Measurements from ENCODE around the gene MPC2. TPM values are rescaled to one million over a fixed set of nuclear protein-coding genes. Genes with fewer than 3 reads are reported as not detected.

Gene MPC2
- total RNA-seq, 1 experiment from 2014 or later: 42.8 TPM

DNA sequence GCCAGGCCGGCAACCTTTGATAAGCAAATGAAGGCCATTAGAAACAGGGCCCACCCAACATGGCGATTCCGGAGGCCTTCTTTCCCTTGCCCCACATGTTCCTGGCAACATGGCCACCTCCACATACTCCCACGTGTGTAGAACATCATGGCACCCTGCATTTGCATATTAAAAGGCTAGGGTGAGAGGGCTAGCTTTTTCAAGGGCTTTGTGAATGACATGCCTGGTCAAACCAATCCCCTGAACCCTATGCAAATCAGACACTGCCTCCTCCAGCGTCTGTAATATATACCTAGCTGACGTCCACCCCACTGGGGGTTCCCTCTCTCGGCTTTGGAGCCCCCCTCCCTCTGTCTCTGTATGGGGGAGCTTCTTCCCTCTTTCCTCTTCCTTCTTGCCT, 24.6 kb downstream of the MPC2 start:
- peaks cover 29% of the 10 kb centered on the region for H3K9me3 Mint-ChIP-seq
- TF ChIP-seq, protein P1, sequence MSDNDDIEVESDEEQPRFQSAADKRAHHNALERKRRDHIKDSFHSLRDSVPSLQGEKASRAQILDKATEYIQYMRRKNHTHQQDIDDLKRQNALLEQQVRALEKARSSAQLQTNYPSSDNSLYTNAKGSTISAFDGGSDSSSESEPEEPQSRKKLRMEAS (CRISPR knock-in tag; IDR thresholded peaks at IDR 0.05): peak; percentile 47; the same call in 1 of the 2 replicates
- no peak for TF ChIP-seq ZBTB21 (CRISPR knock-in tag; IDR thresholded peaks at IDR 0.05; ENCODE audit: borderline replicate concordance)
- peaks cover 37% of the 10 kb centered on the region for H3K4me1 Mint-ChIP-seq
- POLR2A ChIA-PET: interaction anchor here (3.3 kb wide), 1 partner anchor 23 kb away, joined by 14 read pairs; the partner anchor contains the start of gene DCAF6
- H3K36me3 Mint-ChIP-seq: peaks cover 23% of the 10 kb centered on the region
- H3K4me3 Mint-ChIP-seq: no peak overlapping the region
- no peak overlapping the region for H3K27ac Mint-ChIP-seq
- ATAC-seq: peak; percentile 84
- H3K27me3 Mint-ChIP-seq (ENCODE audit: low read depth): peaks cover 3% of the 10 kb centered on the region; the same call in 1 of the 2 replicates
- CTCF ChIA-PET: no interaction called here
- DNase-seq (ENCODE audit: low spot score): peak; percentile 24

DNA sequence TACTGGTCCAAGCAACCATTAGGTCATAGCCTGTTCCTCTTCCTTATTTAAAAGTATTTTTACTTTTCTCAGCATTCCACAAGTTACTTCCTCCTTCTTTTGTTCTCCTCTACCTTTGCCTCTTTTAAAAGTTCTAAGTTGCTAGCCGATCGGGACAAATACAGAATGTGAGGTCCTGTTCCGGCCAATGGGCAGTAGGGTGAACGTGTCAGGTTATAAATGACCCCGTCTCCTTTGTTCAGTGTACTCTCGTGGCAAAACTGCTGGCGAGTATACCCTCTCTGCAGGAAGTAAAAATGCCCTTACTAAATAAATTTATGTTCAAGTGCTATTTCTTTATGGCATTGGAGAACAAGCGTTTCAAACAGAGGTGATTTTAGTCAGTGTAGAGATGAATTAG, 25.5 kb downstream of the MPC2 start:
- Mint-ChIP-seq H3K36me3 (peaks cover 23% of the 10 kb centered on the region), H3K4me3 (no peak overlapping the region), H3K4me1 (peaks cover 37% of the 10 kb centered on the region), H3K27ac (no peak overlapping the region), H3K27me3 (ENCODE audit: low read depth) (peaks cover 3% of the 10 kb centered on the region; the same call in 1 of the 2 replicates), H3K9me3 (peaks cover 29% of the 10 kb centered on the region)
- ATAC-seq: no peak
- CTCF ChIA-PET: no interaction called here
- TF ChIP-seq TEAD1 (CRISPR knock-in tag; IDR thresholded peaks at IDR 0.05) (no peak), ZNF671 (CRISPR knock-in tag; IDR thresholded peaks at IDR 0.05) (no peak), GTF2I (CRISPR knock-in tag; conservative IDR thresholded peaks at IDR 0.05) (no peak), ZNF263 (CRISPR knock-in tag; IDR thresholded peaks at IDR 0.05; ENCODE audit: low read depth) (no peak), ZNF219 (CRISPR knock-in tag; IDR thresholded peaks at IDR 0.05; ENCODE audit: borderline replicate concordance) (no peak), JAZF1 (CRISPR knock-in tag; IDR thresholded peaks at IDR 0.05) (no peak), TCF7 (CRISPR knock-in tag; IDR thresholded peaks at IDR 0.05; ENCODE audit: low read depth) (no peak), FOXJ3 (CRISPR knock-in tag; IDR thresholded peaks at IDR 0.05; ENCODE audit: borderline replicate concordance) (no peak), TEAD4 (CRISPR knock-in tag; IDR thresholded peaks at IDR 0.05) (no peak), IRF2 (CRISPR knock-in tag; IDR thresholded peaks at IDR 0.05; ENCODE audit: borderline replicate concordance, low read depth) (no peak)
- TF ChIP-seq, protein P2, sequence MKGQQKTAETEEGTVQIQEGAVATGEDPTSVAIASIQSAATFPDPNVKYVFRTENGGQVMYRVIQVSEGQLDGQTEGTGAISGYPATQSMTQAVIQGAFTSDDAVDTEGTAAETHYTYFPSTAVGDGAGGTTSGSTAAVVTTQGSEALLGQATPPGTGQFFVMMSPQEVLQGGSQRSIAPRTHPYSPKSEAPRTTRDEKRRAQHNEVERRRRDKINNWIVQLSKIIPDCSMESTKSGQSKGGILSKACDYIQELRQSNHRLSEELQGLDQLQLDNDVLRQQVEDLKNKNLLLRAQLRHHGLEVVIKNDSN (CRISPR knock-in tag; IDR thresholded peaks at IDR 0.05): no peak
- TF ChIP-seq, protein P3, sequence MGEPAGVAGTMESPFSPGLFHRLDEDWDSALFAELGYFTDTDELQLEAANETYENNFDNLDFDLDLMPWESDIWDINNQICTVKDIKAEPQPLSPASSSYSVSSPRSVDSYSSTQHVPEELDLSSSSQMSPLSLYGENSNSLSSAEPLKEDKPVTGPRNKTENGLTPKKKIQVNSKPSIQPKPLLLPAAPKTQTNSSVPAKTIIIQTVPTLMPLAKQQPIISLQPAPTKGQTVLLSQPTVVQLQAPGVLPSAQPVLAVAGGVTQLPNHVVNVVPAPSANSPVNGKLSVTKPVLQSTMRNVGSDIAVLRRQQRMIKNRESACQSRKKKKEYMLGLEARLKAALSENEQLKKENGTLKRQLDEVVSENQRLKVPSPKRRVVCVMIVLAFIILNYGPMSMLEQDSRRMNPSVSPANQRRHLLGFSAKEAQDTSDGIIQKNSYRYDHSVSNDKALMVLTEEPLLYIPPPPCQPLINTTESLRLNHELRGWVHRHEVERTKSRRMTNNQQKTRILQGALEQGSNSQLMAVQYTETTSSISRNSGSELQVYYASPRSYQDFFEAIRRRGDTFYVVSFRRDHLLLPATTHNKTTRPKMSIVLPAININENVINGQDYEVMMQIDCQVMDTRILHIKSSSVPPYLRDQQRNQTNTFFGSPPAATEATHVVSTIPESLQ (CRISPR knock-in tag; IDR thresholded peaks at IDR 0.05): no peak
- TF ChIP-seq, protein P4, sequence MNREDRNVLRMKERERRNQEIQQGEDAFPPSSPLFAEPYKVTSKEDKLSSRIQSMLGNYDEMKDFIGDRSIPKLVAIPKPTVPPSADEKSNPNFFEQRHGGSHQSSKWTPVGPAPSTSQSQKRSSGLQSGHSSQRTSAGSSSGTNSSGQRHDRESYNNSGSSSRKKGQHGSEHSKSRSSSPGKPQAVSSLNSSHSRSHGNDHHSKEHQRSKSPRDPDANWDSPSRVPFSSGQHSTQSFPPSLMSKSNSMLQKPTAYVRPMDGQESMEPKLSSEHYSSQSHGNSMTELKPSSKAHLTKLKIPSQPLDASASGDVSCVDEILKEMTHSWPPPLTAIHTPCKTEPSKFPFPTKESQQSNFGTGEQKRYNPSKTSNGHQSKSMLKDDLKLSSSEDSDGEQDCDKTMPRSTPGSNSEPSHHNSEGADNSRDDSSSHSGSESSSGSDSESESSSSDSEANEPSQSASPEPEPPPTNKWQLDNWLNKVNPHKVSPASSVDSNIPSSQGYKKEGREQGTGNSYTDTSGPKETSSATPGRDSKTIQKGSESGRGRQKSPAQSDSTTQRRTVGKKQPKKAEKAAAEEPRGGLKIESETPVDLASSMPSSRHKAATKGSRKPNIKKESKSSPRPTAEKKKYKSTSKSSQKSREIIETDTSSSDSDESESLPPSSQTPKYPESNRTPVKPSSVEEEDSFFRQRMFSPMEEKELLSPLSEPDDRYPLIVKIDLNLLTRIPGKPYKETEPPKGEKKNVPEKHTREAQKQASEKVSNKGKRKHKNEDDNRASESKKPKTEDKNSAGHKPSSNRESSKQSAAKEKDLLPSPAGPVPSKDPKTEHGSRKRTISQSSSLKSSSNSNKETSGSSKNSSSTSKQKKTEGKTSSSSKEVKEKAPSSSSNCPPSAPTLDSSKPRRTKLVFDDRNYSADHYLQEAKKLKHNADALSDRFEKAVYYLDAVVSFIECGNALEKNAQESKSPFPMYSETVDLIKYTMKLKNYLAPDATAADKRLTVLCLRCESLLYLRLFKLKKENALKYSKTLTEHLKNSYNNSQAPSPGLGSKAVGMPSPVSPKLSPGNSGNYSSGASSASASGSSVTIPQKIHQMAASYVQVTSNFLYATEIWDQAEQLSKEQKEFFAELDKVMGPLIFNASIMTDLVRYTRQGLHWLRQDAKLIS (CRISPR knock-in tag; IDR thresholded peaks at IDR 0.05; ENCODE audit: borderline replicate concordance): no peak
- TF ChIP-seq, protein P5, sequence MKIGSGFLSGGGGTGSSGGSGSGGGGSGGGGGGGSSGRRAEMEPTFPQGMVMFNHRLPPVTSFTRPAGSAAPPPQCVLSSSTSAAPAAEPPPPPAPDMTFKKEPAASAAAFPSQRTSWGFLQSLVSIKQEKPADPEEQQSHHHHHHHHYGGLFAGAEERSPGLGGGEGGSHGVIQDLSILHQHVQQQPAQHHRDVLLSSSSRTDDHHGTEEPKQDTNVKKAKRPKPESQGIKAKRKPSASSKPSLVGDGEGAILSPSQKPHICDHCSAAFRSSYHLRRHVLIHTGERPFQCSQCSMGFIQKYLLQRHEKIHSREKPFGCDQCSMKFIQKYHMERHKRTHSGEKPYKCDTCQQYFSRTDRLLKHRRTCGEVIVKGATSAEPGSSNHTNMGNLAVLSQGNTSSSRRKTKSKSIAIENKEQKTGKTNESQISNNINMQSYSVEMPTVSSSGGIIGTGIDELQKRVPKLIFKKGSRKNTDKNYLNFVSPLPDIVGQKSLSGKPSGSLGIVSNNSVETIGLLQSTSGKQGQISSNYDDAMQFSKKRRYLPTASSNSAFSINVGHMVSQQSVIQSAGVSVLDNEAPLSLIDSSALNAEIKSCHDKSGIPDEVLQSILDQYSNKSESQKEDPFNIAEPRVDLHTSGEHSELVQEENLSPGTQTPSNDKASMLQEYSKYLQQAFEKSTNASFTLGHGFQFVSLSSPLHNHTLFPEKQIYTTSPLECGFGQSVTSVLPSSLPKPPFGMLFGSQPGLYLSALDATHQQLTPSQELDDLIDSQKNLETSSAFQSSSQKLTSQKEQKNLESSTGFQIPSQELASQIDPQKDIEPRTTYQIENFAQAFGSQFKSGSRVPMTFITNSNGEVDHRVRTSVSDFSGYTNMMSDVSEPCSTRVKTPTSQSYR (CRISPR knock-in tag; IDR thresholded peaks at IDR 0.05): no peak
- POLR2A ChIA-PET: no interaction called here
- no peak for DNase-seq (ENCODE audit: low spot score)

All from WTC11 (cell line).